Measurements from ENCODE around the gene ZBP1.
A peak's percentile ranks its signal among the peaks of the same experiment; 100 is the strongest.

The ZBP1 gene

GRCh38 chr20:57577679-57578475 lies 42.3 kb downstream of the ZBP1 start:
- DNase-seq (ENCODE audit: insufficient read length, low spot score) (no peak), FAIRE-seq (no peak)
- TF ChIP-seq CTCF (IDR thresholded peaks at IDR 0.05; ENCODE audit: insufficient read depth, missing control alignments), result no peak

- FAIRE-seq (no peak), DNase-seq (ENCODE audit: insufficient read length, low spot score) (no peak)
- TF ChIP-seq CTCF (IDR thresholded peaks at IDR 0.05; ENCODE audit: insufficient read depth, missing control alignments), result no peak
These were observed 43.3 kb downstream of the ZBP1 start for GRCh38 chr20:57576617-57577550.

- FAIRE-seq (no peak), DNase-seq (ENCODE audit: insufficient read length, low spot score) (no peak)
- no peak for TF ChIP-seq CTCF (IDR thresholded peaks at IDR 0.05; ENCODE audit: insufficient read depth, missing control alignments)
These were observed 44.2 kb downstream of the ZBP1 start for GRCh38 chr20:57576002-57576401.

GRCh38 chr20:57574954-57575353 lies 45.3 kb downstream of the ZBP1 start:
- DNase-seq (ENCODE audit: insufficient read length, low spot score) (no peak), FAIRE-seq (no peak)
- TF ChIP-seq CTCF (IDR thresholded peaks at IDR 0.05; ENCODE audit: insufficient read depth, missing control alignments), result no peak

GRCh38 chr20:57573894-57574293 lies 46.3 kb downstream of the ZBP1 start:
- TF ChIP-seq CTCF (IDR thresholded peaks at IDR 0.05; ENCODE audit: insufficient read depth, missing control alignments), result peak; percentile 25
- DNase-seq (ENCODE audit: insufficient read length, low spot score), result no peak
- no peak for FAIRE-seq

GRCh38 chr20:57573242-57573641 lies 47.0 kb downstream of the ZBP1 start:
- FAIRE-seq, result no peak
- DNase-seq (ENCODE audit: insufficient read length, low spot score), result no peak
- TF ChIP-seq CTCF (IDR thresholded peaks at IDR 0.05; ENCODE audit: insufficient read depth, missing control alignments), result no peak

All from D721Med (cell line).